Heart left ventricle (tissue), 16 donors: ENCODE measurements around the gene GATA2. TPM values are rescaled to one million over a fixed set of nuclear protein-coding genes. Genes with fewer than 3 reads are reported as not detected.

Experiments used
- ATAC-seq, 4 donors: fragments of 200-7000 bp; cut with Tn5 transposase; one replicate each; pipeline ENCODE4 v1.9.1; 2020 to 2022; ENCODE audit warnings: moderate library complexity in 4 of 4, mild to moderate bottlenecking in 3 of 4, moderate number of reproducible peaks in 1 of 4
- DNase-seq, 5 donors: peaks; one replicate each; pipeline ENCODE4 v3.0.0-alpha.2; 2020
- H3K27ac ChIP-seq, 12 donors: fragments of 200-600 bp; sonication (generic) in 4 of 12; one replicate each; pipeline versions ENCODE4 v1.5.0 to v1.8.0; 2016 to 2022; ENCODE audit warnings: mild to moderate bottlenecking in 2 of 12
- H3K27me3 ChIP-seq, 9 donors: fragments of 200-600 bp; sonication (generic) in 2 of 9; one replicate each; pipeline versions ENCODE4 v1.5.1 to v1.8.0; 2016 to 2022; ENCODE audit warnings: mild to moderate bottlenecking in 3 of 9
- H3K36me3 ChIP-seq, 9 donors: fragments of 200-600 bp; sonication (generic) in 2 of 9; one replicate each; pipeline versions ENCODE4 v1.5.0 to v1.8.0; 2018 to 2022; ENCODE audit warnings: mild to moderate bottlenecking in 2 of 9
- H3K4me1 ChIP-seq, 12 donors: fragments of 200-600 bp; sonication (generic) in 4 of 12; one replicate each; pipeline versions ENCODE4 v1.5.0 to v1.8.0; 2016 to 2022; ENCODE audit warnings: mild to moderate bottlenecking in 3 of 12
- H3K4me3 ChIP-seq, 12 donors: fragments of 200-600 bp; sonication (generic) in 4 of 12; one replicate each; pipeline versions ENCODE4 v1.5.0 to v1.8.0; 2017 to 2022; ENCODE audit warnings: mild to moderate bottlenecking in 9 of 12, moderate library complexity in 4 of 12
- H3K9me3 ChIP-seq, 12 donors: fragments of 200-600 bp; sonication (generic) in 4 of 12; one replicate each; pipeline versions ENCODE4 v1.5.0 to v1.8.0; 2016 to 2022; ENCODE audit warnings: mild to moderate bottlenecking in 1 of 12
- POLR2A ChIP-seq, 2 donors: fragments of 450-650 bp; IDR thresholded peaks; one replicate each; pipeline ENCODE4 v1.6.1; 2017; ENCODE audit warnings: antibody characterized with exemption in 2 of 2, mild to moderate bottlenecking in 2 of 2, moderate library complexity in 2 of 2
- WGBS, 4 donors: extraction: QIAGEN DNeasy Blood & Tissue Kit in 2 of 4; methylation state at CpG; one replicate each; pipeline versions ENCODE4 v1.1.5 to v1.1.7; 2013 to 2018; 5-methylcytosine and 5-hydroxymethylcytosine counted together
- intact Hi-C, 10 donors: fragments of 100-400 bp; cut with DNase I; formaldehyde crosslinking; loops; one replicate each; pipeline versions ENCODE4 v1.11.1 to v1.14.2; 2022
- polyA plus RNA-seq, 2 donors: library from polyadenylated mRNA; stranded (reverse); fragments of 200-250 nt; gene quantifications; one replicate each; pipeline ENCODE4 v1.2.3, GENCODE V29; 2013
- total RNA-seq, 9 donors: library from RNA; depleted of rRNA in 2 of 9; stranded (reverse); fragments of >200 nt in 2 of 9; fragmentation: NEBNext Ultra II Directional in 3 of 9; extraction: Animal tissue kit (Norgen Biotek cat#: 25700) in 3 of 9; gene quantifications; one replicate each; pipeline versions ENCODE4 v1.1.0 to v1.2.4, GENCODE V29; 2016 to 2023
- TF ChIP-seq, protein P1 (sequence below), 12 donors: fragments of 200-600 bp; sonication (generic) in 4 of 12; IDR thresholded peaks; one replicate each; pipeline versions ENCODE4 v1.5.0 to v1.8.0; 2018 to 2022; ENCODE audit warnings: antibody characterized with exemption in 12 of 12, mild to moderate bottlenecking in 5 of 12
- donor health status: ischemic (EF 13 %, LVEDD 7.1; RV severe dilation, severe dysfunction).
- donor health status: healthy with polysubstance abuse.
- donor health status: DM: no; HTN: yes; CAD: no.
- donor health status: DM: no; HTN: no; CAD: no.
- donor health status: ischemic (EF 25% LVEDD 6.9; RV normal size, moderate dysfunction).
- donor health status: ischemic (EF 25% LVEDD 5.7; RV mildly dilated, moderate dysfunction).
- donor health status: healthy.
- donor health status: DM: yes; HTN: yes; CAD: no.
- donor health status: ischemic (EF 35%, LVEDD 5.7; RV mildly dilated, moderate dysfunction).
- donor health status: nonischemic (EF 11% LVEDD 7.7; RV severe dilation, severe dysfunction).
- donor health status: DM: yes; HTN: yes; CAD: no.
- donor health status: PGD.
- donor health status: ischemic (EF 29% LVEDD 5.4; RV normal size, mild dysfunction).
- donor health status: nonischemic (EF 23%, LVEDD 6.1; RV moderate dilation, normal function).

GATA2 gene
- total and polyA plus RNA-seq, 11 donors, result 6.0 to 30.7 (median 12.8) TPM

- 1 to 3% (median 1%) methylated on average over 8 to 21 of the region's 21 CpGs for WGBS, 4 donors
- peak overlapping the region; percentile 64 to 98 (median 93) for H3K27ac ChIP-seq
- TF ChIP-seq, protein P1, sequence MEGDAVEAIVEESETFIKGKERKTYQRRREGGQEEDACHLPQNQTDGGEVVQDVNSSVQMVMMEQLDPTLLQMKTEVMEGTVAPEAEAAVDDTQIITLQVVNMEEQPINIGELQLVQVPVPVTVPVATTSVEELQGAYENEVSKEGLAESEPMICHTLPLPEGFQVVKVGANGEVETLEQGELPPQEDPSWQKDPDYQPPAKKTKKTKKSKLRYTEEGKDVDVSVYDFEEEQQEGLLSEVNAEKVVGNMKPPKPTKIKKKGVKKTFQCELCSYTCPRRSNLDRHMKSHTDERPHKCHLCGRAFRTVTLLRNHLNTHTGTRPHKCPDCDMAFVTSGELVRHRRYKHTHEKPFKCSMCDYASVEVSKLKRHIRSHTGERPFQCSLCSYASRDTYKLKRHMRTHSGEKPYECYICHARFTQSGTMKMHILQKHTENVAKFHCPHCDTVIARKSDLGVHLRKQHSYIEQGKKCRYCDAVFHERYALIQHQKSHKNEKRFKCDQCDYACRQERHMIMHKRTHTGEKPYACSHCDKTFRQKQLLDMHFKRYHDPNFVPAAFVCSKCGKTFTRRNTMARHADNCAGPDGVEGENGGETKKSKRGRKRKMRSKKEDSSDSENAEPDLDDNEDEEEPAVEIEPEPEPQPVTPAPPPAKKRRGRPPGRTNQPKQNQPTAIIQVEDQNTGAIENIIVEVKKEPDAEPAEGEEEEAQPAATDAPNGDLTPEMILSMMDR (IDR thresholded peaks at IDR 0.05), result no peak
- no peak for TF ChIP-seq POLR2A (IDR thresholded peaks at IDR 0.05)
- ATAC-seq (no peak), DNase-seq (peak in 1 of 5 donors; percentile 34)
- peaks cover 0 to 90% (median 51%) of the 10 kb centered on the region in 12 donors for H3K4me1 ChIP-seq
- intact Hi-C loops, result loop anchor here in 6 of 10 donors (2.0 to 5.0 kb wide), 5 partner anchors 60 to 411 kb away; no protein-coding TSS in a partner anchor
- H3K36me3 ChIP-seq, result peaks cover 0 to 26% (median 0%) of the 10 kb centered on the region in 9 donors
- peaks cover 37 to 100% (median 88%) of the 10 kb centered on the region in 9 donors for H3K27me3 ChIP-seq
- peak overlapping the region; percentile 59 to 84 (median 70) for H3K4me3 ChIP-seq
- no peaks in the 10 kb centered on the region for H3K9me3 ChIP-seq
Measured at GRCh38 chr3:128488636-128488990, 4.4 kb downstream of the GATA2 start.

GRCh38 chr3:128487813-128488635 lies 5.0 kb downstream of the GATA2 start:
- Histone ChIP-seq H3K4me1 (peaks cover 0 to 92% (median 53%) of the 10 kb centered on the region in 12 donors), H3K27ac (peak overlapping the region; percentile 64 to 98 (median 93)), H3K36me3 (peaks cover 0 to 26% (median 0%) of the 10 kb centered on the region in 9 donors), H3K4me3 (peak overlapping the region; percentile 59 to 84 (median 70)), H3K27me3 (peaks cover 39 to 100% (median 86%) of the 10 kb centered on the region in 9 donors), H3K9me3 (no peaks in the 10 kb centered on the region)
- intact Hi-C loops, result loop anchor here in 6 of 10 donors (2.0 to 5.0 kb wide), 5 partner anchors 61 to 411 kb away; no protein-coding TSS in a partner anchor
- TF ChIP-seq, protein P1 (IDR thresholded peaks at IDR 0.05), result no peak
- peak; percentile 69 to 99 for TF ChIP-seq POLR2A (IDR thresholded peaks at IDR 0.05)
- DNase-seq (peak; percentile 90 to 94 (median 92)), ATAC-seq (peak; percentile 76 to 87 (median 84))
- WGBS, 4 donors, result 0 to 2% (median 1%) methylated on average over 41 to 68 of the region's 68 CpGs

DNA sequence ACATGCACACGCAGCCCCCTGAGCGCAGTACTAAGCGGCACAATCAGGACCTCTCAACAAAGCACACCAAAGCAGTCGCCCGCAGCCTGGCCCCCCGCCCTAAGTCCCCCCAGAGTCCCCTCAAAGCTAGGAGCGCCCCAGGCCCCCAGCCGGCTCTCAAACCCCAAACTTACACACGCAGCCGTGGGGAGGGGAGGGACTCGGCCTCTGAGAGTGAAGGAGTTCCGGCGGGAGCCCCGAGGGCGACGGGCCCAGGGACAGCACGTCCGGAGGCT lies 5.5 kb downstream of the GATA2 start:
- intact Hi-C loops, result loop anchor here in 5 of 10 donors (5.0 kb wide), 4 partner anchors 65 to 410 kb away; no protein-coding TSS in a partner anchor

More for the DNA sequence above, 5.5 kb downstream of the GATA2 start:
- Histone ChIP-seq H3K27me3 (peaks cover 40 to 100% (median 85%) of the 10 kb centered on the region in 9 donors), H3K27ac (peak overlapping the region; percentile 46 to 98 (median 91)), H3K36me3 (peaks cover 0 to 26% (median 0%) of the 10 kb centered on the region in 9 donors), H3K4me1 (peaks cover 0 to 92% (median 53%) of the 10 kb centered on the region in 12 donors), H3K9me3 (no peaks in the 10 kb centered on the region), H3K4me3 (peak overlapping the region; percentile 59 to 84 (median 70))
- 0 to 1% (median 1%) methylated on average over 9 to 18 of the region's 18 CpGs for WGBS, 4 donors
- no peak for TF ChIP-seq POLR2A (IDR thresholded peaks at IDR 0.05)
- TF ChIP-seq, protein P1 (IDR thresholded peaks at IDR 0.05), result no peak
- ATAC-seq (no peak), DNase-seq (no peak)
